SIG-M5 treated with dmso at 0.1 percent for 504 hours (cell line): ENCODE measurements around the gene PAGE5.

Experiments used
- DNase-seq: peaks from one replicate; lab custom pipeline; 2025; ENCODE audit not compliant: unreplicated experiment; lab: John Stamatoyannopoulos, UW

The PAGE5 gene

GRCh38 chrX:55220119-55220794 lies at the start of gene PAGE5:
PAGE5 (plus strand) TSS chrX:55220346; CDS start chrX:55221383, 1,037 bp downstream.
- no peak for DNase-seq

GRCh38 chrX:55187281-55187680 lies 32.9 kb upstream of the PAGE5 start:
- DNase-seq, result no peak

GRCh38 chrX:55196688-55197087 lies 23.5 kb upstream of the PAGE5 start:
- DNase-seq, result no peak

GRCh38 chrX:55201930-55202579 lies 18.1 kb upstream of the PAGE5 start:
- peak; percentile 5 for DNase-seq

- no peak for DNase-seq
These were observed 13.8 kb upstream of the PAGE5 start for GRCh38 chrX:55206162-55206941.

- no peak for DNase-seq
These were observed 9.0 kb upstream of the PAGE5 start for GRCh38 chrX:55210931-55211677.

GRCh38 chrX:55213381-55213780 lies 6.8 kb upstream of the PAGE5 start:
- no peak for DNase-seq

- DNase-seq, result no peak
These were observed 20.7 kb downstream of the PAGE5 start for GRCh38 chrX:55240788-55241340.

- no peak for DNase-seq
These were observed 33.4 kb downstream of the PAGE5 start for GRCh38 chrX:55253528-55253927.

GRCh38 chrX:55260806-55261205 lies 40.7 kb downstream of the PAGE5 start:
- DNase-seq, result no peak

- DNase-seq, result no peak
These were observed 44.7 kb downstream of the PAGE5 start, which contains the start of gene PAGE3 for GRCh38 chrX:55264816-55265215. PAGE3 (minus strand) TSS chrX:55264916; CDS start chrX:55263903, 1,013 bp downstream.
